GM19035 (cell line): ENCODE data around the gene CACNA1D.

Experiments
- ATAC-seq: cut with Tn5 transposase; IDR thresholded peaks from one replicate; pipeline ENCODE4 v1.9.1; 2021; ENCODE audit not compliant: unreplicated experiment

Gene CACNA1D

DNA sequence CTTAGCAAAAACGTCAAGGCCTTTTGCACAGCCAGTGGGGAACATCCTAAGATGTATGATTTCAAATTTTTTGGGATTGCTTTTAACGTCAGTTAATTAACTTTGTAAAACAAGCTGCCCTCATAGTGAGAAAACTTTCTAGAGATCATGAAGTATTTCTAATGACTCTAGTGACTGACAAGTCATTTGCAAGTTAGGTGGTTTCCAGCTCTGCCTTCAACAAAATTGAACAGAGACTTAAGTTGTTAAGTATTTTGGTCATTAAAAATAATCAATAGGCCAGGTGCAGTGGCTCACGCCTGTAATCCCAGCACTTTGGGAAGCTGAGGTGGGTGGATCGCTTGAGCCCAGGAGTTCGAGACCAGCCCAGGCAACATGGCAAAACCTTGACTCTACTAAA, 280.6 kb downstream of the CACNA1D start:
- ATAC-seq, result no peak

DNA sequence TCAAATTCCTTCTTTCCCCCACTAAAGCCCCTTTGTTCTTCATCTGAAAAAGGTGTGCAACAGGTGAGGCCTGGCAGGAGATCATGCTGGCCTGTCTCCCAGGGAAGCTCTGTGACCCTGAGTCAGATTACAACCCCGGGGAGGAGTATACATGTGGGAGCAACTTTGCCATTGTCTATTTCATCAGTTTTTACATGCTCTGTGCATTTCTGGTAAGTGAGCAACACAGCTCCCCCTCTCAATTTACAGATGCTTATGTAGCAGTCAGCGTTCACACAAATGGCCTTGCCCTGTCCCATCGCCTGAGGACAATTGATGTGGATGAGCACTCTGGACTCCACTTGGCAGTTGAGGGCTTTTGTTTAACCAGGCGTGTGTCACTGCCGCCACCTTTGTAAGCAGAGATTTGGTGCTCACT, 281.4 kb downstream of the CACNA1D start:
- no peak for ATAC-seq

DNA sequence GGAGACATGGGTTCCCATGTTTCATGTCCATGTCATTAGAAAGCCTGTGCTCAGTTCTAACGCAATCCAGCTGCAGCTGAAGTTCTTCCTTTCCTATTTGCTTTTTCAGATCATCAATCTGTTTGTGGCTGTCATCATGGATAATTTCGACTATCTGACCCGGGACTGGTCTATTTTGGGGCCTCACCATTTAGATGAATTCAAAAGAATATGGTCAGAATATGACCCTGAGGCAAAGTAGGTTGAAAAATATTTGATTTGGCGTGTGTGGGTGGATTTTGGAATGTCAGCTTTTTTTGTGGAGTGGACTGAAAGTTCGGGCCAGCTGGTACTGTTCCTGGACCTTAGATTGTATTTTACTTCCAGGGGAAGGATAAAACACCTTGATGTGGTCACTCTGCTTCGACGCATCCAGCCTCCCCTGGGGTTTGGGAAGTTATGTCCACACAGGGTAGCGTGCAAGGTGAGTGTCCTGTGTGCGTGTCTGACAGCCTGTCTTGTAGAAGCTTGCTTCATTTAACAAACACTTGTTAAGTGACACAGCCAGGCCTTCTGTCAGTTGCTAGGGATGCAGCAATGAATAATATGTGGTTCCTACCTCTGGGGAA, 282.2 kb downstream of the CACNA1D start:
- no peak for ATAC-seq

DNA sequence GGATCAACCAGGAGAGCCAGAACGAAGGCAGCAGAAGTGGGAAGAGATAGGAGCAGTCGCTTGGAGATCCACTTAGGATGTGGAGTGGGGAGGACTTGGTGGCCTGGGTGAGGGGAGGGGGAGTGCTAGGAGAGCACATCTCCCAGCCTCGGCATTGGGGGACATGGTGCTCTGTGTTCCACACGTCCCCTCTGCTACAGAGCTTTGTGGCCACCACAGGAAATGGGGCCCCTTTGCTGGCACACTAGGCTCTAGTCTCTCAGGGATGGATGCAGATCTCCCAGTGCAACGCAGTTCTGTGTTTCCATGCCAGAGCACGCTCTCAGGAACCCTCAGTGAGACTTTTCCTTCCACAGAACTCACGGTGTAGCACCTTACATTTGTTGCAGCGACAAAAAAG, 283.1 kb downstream of the CACNA1D start:
- no peak for ATAC-seq

DNA sequence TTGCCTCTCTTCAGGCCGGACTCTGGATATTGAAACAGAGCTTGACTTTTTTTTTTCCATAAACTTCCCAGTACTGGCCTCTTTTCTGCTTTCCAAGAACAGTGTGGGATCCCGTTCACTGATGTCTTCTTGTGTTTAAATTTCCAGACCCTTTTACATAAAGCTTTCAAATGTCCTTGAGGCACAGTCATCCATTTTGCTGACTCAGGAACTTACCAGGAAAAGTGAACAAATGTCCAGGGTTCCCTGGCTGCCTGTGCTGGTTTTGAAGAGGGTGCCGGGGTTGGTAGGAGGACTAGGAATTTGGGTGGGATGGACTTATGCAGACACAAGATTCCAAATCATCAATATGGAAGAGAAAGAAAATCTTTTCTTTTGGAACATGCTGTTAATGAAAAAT, 283.7 kb downstream of the CACNA1D start:
- ATAC-seq, result no peak

DNA sequence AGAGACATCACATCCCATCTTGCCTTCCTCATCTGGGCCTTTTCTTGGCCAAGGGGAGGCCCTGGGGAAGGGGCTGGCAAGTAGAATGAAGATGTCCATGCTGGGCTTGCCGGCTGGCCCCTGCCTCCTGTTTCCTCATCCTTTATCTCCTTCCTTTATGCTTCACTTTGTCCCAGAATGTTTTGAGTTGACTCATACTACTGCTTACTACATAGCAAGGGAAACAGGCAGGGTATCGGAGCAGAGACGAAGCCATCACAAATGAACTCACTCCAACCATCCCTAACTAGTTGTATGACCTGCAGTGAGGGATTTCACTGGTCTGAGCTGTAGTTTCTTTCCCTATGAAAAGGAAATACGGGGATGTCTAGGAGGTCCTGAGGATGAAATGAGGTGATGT, 285.8 kb downstream of the CACNA1D start:
- no peak for ATAC-seq

DNA sequence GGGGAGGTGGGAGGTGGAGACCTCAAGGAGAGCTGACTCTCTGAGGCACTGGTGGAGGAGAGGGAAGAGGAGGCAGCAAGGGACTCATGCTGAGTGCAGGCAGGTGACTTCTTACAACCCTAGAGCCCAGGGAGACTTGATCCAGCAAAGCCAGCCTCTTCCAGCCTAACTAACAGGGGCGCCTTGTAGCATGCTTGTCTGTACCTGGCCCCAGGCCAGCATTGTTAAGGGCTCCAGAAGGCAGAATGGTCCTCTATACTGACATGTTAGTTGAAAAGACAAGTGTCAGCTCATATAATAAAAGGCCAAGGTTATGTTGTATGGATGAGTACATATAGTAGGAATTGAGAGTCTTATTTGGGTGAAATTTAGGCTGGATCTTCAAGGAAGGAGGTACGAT, 286.4 kb downstream of the CACNA1D start:
- no peak for ATAC-seq

DNA sequence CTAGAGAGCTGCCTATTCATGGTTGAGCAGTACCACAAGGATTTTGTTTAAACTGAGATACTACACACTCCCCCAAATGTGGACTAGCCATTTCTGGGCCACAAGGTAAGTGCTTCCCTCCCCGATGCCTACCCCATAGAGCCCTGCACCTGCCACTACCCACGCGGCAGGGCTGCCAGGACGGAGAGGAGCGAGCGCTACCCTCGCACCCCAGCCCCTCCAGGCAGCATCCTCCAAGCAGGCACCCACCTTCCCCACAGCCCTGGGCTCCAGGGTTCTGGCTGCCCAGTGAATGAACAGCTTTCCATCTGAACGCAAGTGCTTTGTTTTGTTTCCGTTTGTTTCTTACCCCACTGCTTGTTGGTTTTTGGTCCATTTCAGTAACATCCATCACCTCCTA, 292.6 kb downstream of the CACNA1D start:
- ATAC-seq, result no peak

DNA sequence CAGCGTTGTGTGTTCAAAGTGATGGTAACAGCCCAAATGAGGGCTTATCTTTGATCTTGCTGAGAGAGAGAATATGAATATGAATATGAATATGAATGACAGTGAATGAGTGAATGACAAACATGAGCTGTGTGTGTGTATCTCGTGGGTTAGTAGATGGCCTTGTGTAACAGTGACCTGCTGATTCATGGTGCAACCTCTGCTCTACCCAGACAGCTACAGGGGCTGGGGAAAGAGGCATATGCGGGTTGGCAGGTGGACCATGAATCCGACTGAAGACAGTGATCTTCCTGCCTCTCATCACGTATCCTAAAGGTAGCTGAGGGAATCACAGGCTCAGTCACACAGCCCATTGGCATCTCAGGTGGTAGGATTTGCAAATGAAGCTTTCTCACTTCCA, 293.6 kb downstream of the CACNA1D start:
- no peak for ATAC-seq

DNA sequence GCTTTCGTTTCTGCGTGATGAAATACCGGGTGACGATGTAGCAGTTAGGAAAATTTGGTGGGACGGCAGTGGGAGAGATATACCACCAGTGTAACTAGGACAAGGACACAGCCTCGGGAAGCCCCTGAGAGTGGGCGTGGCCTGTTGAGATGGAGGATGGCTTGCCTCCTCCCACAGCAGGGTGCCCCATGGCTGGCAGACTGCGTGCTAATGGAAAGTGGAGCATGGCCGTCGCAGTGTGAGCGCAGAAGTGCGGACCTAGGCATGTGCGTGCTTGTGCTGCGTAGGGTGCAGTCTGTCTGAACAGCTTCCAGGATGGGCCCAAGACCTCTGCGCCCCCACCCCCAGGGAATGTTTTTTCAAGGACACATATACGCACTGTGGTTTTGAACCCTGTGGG, 295.0 kb downstream of the CACNA1D start:
- ATAC-seq, result no peak

- no peak for ATAC-seq
Observed at GRCh38 chr3:53790470-53790869, 296.1 kb downstream of the CACNA1D start.

GRCh38 chr3:53791317-53791716, 296.9 kb downstream of the CACNA1D start:
- no peak for ATAC-seq

DNA sequence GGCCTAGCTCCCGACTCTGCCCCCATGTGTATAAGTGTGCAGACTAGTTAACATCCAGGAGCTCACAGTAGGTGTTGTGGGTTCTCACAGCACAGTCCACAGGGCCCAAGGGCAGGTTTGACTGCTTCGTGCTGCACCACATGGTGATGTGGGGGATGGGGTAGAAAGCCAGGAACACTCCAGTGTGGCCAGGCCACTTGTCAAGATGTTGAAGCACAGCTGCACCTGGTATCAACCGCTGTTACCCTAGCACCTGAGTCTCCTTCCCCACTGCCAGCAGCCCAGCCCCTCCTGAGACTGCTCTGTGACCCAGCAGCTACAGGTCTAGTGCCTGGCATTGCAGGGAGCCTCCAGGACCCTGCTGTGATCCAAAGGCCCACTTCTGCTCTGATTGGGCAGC, 298.5 kb downstream of the CACNA1D start:
- ATAC-seq, result no peak

GRCh38 chr3:53794597-53794996, 300.2 kb downstream of the CACNA1D start:
- ATAC-seq, result no peak

GRCh38 chr3:53795176-53795575, 300.8 kb downstream of the CACNA1D start:
- ATAC-seq, result no peak

GRCh38 chr3:53795789-53796560, 301.6 kb downstream of the CACNA1D start:
- ATAC-seq, result no peak

DNA sequence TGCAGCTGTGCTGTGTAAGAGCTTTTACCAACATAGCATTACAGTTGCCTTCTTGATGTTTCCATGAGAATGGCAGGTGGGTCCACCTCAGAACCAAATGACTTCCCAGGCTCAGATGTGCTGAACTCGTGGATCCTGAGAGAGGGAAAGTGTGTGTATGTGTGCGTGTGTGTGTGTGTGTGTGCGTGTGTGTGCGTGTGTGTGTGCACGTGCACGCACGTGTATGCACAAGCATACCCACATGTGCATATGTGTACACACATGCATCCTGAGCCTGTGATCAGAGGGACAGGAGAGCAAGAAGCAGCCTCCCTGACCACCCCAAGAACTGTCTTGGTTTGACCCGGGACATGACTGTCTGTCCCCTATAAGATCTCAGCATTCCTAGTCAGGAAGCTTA, 303.7 kb downstream of the CACNA1D start:
- no peak for ATAC-seq

- no peak for ATAC-seq
Observed at GRCh38 chr3:53799338-53799865, 305.0 kb downstream of the CACNA1D start.

- ATAC-seq, result no peak
Observed at GRCh38 chr3:53800041-53800906, 305.9 kb downstream of the CACNA1D start.

DNA sequence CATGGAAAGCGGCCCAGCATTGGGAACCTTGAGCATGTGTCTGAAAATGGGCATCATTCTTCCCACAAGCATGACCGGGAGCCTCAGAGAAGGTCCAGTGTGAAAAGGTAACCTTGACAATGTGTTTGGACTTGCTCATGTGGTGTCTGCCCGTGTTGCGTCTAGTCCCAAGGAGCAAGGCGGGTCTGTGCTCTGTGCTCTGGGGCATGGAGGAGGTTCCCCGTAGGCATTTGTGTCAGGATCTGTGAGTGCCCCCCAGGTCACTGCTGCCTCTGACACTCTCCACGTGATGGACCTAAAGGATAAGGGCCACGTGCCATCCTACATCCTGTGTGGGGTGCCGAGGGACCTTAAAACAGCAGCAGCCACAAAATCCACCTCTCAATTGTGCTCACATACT, 306.9 kb downstream of the CACNA1D start:
- no peak for ATAC-seq

DNA sequence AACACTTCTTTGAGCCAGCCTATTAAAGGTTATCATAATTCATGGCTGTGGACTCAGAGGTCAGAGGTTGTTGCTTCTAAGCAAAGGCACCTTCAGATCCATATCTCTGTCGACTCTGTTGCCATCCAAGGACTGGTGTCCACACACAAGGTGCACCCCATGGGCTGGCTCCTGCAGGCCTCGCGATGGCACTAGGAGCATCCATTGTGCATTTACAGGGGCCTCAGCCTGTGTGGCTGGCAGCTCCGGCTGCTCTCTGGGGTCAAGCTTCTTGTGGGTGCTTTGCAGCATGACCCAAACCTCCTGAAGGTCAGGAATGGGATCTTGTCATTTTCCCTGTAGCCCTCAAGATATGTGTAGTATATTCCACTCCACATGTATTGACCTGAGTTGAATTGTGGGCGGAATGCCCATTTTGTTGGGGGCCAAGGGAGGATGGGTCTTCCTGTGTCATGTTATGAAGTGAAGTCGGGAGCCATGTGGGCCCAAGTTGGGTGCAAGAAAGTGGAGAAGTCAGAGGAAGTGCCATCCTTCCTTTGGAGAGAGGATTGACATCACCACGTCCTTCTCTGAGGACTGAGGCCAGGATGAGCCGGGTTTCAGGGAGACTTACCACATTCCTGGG, 308.0 kb downstream of the CACNA1D start:
- no peak for ATAC-seq
